Panc1 (cell line): Measurements from ENCODE around the gene KCNJ12. TPM values are rescaled to one million over a fixed set of nuclear protein-coding genes. Genes with fewer than 3 reads are reported as not detected.
"Not testable (repeated sequence)": the region's sequence is repeated elsewhere in the genome, so short reads cannot be mapped to it uniquely, and the experiment has no call there.

ENCODE experiments used
- ATAC-seq: fragments of 200-7000 bp; cut with Tn5 transposase; 2 replicates; pipeline ENCODE4 v1.9.1; 2020; ENCODE audit warnings: mild to moderate bottlenecking, moderate library complexity
- BruUV-seq: library from RNA; stranded (reverse); fragments of 400-500 nt; replicated peaks from 2 replicates; lab custom pipeline; 2021; lab: Mats Ljungman, UMichigan
- CTCF ChIA-PET: fragments of 300-600 bp; sonication (Branson Sonifier 250); formaldehyde crosslinking; loops from one replicate; lab custom pipeline; 2022; ENCODE audit warnings: antibody characterized with exemption; lab: Charles Lee
- POLR2A ChIA-PET: fragments of 300-600 bp; sonication (Branson Sonifier 250); formaldehyde crosslinking; loops from one replicate; lab custom pipeline; 2022; ENCODE audit warnings: antibody characterized with exemption; lab: Charles Lee
- DNase-seq: peaks from one replicate; pipeline ENCODE4 v3.0.0-alpha.2; 2010; ENCODE audit warnings: low read depth, low spot score
- H3K27ac ChIP-seq: 2 replicates; pipeline ENCODE4 v1.5.1; 2011; ENCODE audit warnings: mild to moderate bottlenecking, low read length, inconsistent platforms
- H3K27me3 ChIP-seq: fragments of 200-500 bp; sonication (Bioruptor generic); 2 replicates; pipeline ENCODE4 v1.6.0; 2014; ENCODE audit warnings: low read length, inconsistent platforms; ENCODE audit not compliant: control insufficient read depth, insufficient read depth
- H3K36me3 ChIP-seq: fragments of 200-500 bp; sonication (Bioruptor generic); 2 replicates; pipeline ENCODE4 v1.5.1; 2014; ENCODE audit warnings: inconsistent platforms, mild to moderate bottlenecking, low read length, moderate library complexity; ENCODE audit not compliant: control insufficient read depth, insufficient read depth
- H3K4me1 ChIP-seq: 2 replicates; pipeline ENCODE4 v1.5.1; 2011; ENCODE audit warnings: inconsistent platforms, mild to moderate bottlenecking, low read length, moderate library complexity; ENCODE audit not compliant: control insufficient read depth, insufficient read depth
- H3K4me3 ChIP-seq, 2 experiments: 2 replicates each; pipeline ENCODE4 v1.5.1; 2011 to 2012; ENCODE audit warnings: low read depth in 2 of 2, low read length in 2 of 2, mild to moderate bottlenecking in 2 of 2, inconsistent platforms in 1 of 2, moderate library complexity in 1 of 2
- H3K9me3 ChIP-seq: fragments of 200-500 bp; sonication (Bioruptor generic); 2 replicates; pipeline ENCODE4 v1.5.1; 2014; ENCODE audit warnings: low read depth, mild to moderate bottlenecking, inconsistent platforms, low read length, moderate library complexity; ENCODE audit not compliant: control insufficient read depth, insufficient read depth
- POLR2AphosphoS5 ChIP-seq: IDR thresholded peaks from 2 replicates; pipeline ENCODE4 v1.6.1; 2012; ENCODE audit warnings: mild to moderate bottlenecking, low read depth, low read length, moderate library complexity
- SIN3A ChIP-seq: IDR thresholded peaks from 2 replicates; pipeline ENCODE4 v1.6.1; 2012; ENCODE audit warnings: low read depth, mild to moderate bottlenecking, low read length, moderate library complexity, borderline replicate concordance; ENCODE audit not compliant: insufficient read depth
- TCF7L2 ChIP-seq: IDR thresholded peaks from 2 replicates; pipeline ENCODE4 v1.6.1; 2011; ENCODE audit warnings: mild to moderate bottlenecking, low read depth, low read length, inconsistent platforms
- in situ Hi-C: cut with HindIII; loops from 2 replicates; pipeline ENCODE4 v1.10.0; 2016; ENCODE audit warnings: low sequenced_read_pairs, low pct_unique_long_range_greater_than_20kb
- intact Hi-C: fragments of 100-400 bp; cut with micrococcal nuclease; formaldehyde crosslinking; loops from one replicate; pipeline ENCODE4 v1.10.0; 2022; ENCODE audit not compliant: unreplicated experiment
- total RNA-seq: library from RNA; stranded (reverse); gene quantifications from one replicate; pipeline ENCODE4 v1.2.1, GENCODE V29; 2021; ENCODE audit not compliant: unreplicated experiment
- TF ChIP-seq, protein P1 (sequence below), 2 experiments: IDR thresholded peaks; 2 replicates each; pipeline ENCODE4 v1.6.1; 2011 to 2012; ENCODE audit warnings: low read depth in 2 of 2, control low read depth in 1 of 2, low read length in 1 of 2, mild to moderate bottlenecking in 1 of 2, moderate library complexity in 1 of 2; ENCODE audit not compliant: insufficient read depth in 1 of 2
- TF ChIP-seq, protein P2 (sequence below): fragments of 450-650 bp; IDR thresholded peaks from 2 replicates; pipeline ENCODE4 v1.5.1; 2017; ENCODE audit warnings: mild to moderate bottlenecking

Gene KCNJ12
- total RNA-seq, 1 experiment from 2014 or later: 2.7 TPM

DNA sequence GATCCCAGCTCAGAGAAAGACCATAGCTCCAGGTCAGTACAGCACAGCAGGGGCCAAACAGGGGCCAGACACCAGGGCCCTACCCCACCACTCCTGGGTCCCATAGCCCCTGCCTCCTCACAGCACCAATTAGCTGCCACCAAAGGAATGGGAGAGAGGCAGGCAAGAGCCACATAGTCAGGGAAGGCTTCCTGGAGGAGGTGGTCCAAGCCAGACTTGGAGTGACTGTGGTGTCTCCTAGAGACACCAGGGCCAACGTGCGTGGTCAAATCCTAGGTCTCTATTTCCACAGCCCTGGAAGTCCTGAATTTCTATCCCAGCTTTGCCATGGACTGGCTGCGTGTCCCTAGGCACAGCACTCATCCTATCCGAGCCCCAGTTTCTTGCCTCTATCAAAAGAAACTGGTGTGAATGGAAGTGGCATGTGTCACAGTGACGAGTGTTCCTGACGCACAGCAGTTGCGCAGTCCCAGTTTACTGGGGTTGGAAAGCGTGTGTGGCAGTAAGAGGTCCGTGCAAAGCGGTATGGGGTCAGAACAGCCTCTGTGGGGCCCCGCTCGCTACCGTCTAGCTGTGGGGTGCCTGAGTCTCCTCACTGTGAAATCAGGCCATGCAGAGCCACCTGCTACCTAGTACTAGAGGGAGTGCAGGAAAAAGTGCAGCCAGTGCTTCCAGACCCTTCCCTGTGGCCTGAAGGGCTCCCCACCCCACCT, 23.5 kb downstream of the KCNJ12 start:
- DNase-seq (no peak), ATAC-seq (no peak)
- no peaks in the 10 kb centered on the region for H3K27me3 ChIP-seq
- TF ChIP-seq TCF7L2 (no peak), SIN3A (no peak), POLR2AphosphoS5 (no peak)
- TF ChIP-seq, protein P1, sequence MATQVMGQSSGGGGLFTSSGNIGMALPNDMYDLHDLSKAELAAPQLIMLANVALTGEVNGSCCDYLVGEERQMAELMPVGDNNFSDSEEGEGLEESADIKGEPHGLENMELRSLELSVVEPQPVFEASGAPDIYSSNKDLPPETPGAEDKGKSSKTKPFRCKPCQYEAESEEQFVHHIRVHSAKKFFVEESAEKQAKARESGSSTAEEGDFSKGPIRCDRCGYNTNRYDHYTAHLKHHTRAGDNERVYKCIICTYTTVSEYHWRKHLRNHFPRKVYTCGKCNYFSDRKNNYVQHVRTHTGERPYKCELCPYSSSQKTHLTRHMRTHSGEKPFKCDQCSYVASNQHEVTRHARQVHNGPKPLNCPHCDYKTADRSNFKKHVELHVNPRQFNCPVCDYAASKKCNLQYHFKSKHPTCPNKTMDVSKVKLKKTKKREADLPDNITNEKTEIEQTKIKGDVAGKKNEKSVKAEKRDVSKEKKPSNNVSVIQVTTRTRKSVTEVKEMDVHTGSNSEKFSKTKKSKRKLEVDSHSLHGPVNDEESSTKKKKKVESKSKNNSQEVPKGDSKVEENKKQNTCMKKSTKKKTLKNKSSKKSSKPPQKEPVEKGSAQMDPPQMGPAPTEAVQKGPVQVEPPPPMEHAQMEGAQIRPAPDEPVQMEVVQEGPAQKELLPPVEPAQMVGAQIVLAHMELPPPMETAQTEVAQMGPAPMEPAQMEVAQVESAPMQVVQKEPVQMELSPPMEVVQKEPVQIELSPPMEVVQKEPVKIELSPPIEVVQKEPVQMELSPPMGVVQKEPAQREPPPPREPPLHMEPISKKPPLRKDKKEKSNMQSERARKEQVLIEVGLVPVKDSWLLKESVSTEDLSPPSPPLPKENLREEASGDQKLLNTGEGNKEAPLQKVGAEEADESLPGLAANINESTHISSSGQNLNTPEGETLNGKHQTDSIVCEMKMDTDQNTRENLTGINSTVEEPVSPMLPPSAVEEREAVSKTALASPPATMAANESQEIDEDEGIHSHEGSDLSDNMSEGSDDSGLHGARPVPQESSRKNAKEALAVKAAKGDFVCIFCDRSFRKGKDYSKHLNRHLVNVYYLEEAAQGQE (IDR thresholded peaks at IDR 0.05; ENCODE audit: insufficient read depth in 1 of 2, low read depth in 2 of 2, low read length in 1 of 2): no peak
- TF ChIP-seq, protein P2, sequence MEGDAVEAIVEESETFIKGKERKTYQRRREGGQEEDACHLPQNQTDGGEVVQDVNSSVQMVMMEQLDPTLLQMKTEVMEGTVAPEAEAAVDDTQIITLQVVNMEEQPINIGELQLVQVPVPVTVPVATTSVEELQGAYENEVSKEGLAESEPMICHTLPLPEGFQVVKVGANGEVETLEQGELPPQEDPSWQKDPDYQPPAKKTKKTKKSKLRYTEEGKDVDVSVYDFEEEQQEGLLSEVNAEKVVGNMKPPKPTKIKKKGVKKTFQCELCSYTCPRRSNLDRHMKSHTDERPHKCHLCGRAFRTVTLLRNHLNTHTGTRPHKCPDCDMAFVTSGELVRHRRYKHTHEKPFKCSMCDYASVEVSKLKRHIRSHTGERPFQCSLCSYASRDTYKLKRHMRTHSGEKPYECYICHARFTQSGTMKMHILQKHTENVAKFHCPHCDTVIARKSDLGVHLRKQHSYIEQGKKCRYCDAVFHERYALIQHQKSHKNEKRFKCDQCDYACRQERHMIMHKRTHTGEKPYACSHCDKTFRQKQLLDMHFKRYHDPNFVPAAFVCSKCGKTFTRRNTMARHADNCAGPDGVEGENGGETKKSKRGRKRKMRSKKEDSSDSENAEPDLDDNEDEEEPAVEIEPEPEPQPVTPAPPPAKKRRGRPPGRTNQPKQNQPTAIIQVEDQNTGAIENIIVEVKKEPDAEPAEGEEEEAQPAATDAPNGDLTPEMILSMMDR: no peak
- no TSS peak for BruUV-seq
- intact Hi-C loops: no loop called here
- ChIA-PET POLR2A (interaction anchor here (0.5 kb wide), 1 partner anchor 393 kb away, joined by 3 read pairs; no protein-coding TSS in a partner anchor), CTCF (no interaction called here)
- in situ Hi-C loops: no loop called here
- H3K36me3 ChIP-seq: no peaks in the 10 kb centered on the region
- H3K27ac ChIP-seq: no peak overlapping the region
- H3K9me3 ChIP-seq: no peaks in the 10 kb centered on the region
- H3K4me3 ChIP-seq: no peak overlapping the region
- H3K4me1 ChIP-seq: peaks cover 12% of the 10 kb centered on the region

DNA sequence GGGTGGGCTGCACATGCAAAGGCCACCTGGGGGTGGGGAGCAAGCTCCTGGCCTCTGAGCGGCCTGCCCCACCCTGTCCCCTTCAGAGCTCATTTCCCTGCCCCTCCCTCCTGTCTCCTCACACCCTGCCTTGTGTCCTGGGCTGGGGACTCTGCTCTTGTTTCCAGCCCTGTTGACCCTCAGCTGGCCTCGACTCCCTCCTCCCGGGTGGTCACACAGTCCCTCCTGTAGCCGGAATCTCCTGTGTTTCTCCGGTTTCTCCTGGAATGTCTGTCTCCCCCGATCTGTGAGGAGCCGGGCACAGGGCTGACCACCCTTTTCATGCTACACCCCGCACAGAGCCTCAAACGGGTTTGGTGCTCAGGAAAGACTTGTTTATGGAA, 24.0 kb downstream of the KCNJ12 start:
- H3K9me3 ChIP-seq, H3K27me3 ChIP-seq, CTCF ChIA-PET, in situ Hi-C loops, ATAC-seq, BruUV-seq, H3K4me3 ChIP-seq, H3K36me3 ChIP-seq, DNase-seq, intact Hi-C loops, POLR2A ChIA-PET, H3K27ac ChIP-seq: not testable (repeated sequence)
- H3K4me1 ChIP-seq: peaks cover 12% of the 10 kb centered on the region
